Esophagus squamous epithelium (tissue), 5 donors: ENCODE results near the gene MDFI. TPM values are rescaled to one million over a fixed set of nuclear protein-coding genes. Genes with fewer than 3 reads are reported as not detected.

ENCODE experiments used
- DNase-seq: peaks from one replicate; lab custom pipeline; 2025; lab: John Stamatoyannopoulos, UW
- H3K27ac ChIP-seq, 4 donors: fragments of 200-600 bp; sonication (generic); one replicate each; pipeline ENCODE4 v1.5.1; 2016 to 2019; ENCODE audit warnings: mild to moderate bottlenecking in 1 of 4
- H3K27me3 ChIP-seq, 4 donors: fragments of 200-600 bp; sonication (generic); 1 replicate in 3 of 4; 2 replicates in 1 of 4; pipeline versions ENCODE4 v1.5.1 to v1.6.0; 2017 to 2021; ENCODE audit warnings: antibody characterized with exemption in 1 of 4
- H3K36me3 ChIP-seq, 3 donors: fragments of 200-600 bp; sonication (generic); one replicate each; pipeline ENCODE4 v1.5.1; 2016 to 2019
- H3K4me1 ChIP-seq, 3 donors: fragments of 200-600 bp; sonication (generic); one replicate each; pipeline ENCODE4 v1.5.1; 2017 to 2019
- H3K4me3 ChIP-seq, 4 donors: fragments of 200-600 bp; sonication (generic); 1 replicate in 3 of 4; 2 replicates in 1 of 4; pipeline ENCODE4 v1.5.1; 2016 to 2019; ENCODE audit warnings: mild to moderate bottlenecking in 2 of 4, moderate library complexity in 1 of 4
- H3K9me3 ChIP-seq, 3 donors: fragments of 200-600 bp; sonication (generic); one replicate each; pipeline ENCODE4 v1.5.1; 2016 to 2019
- POLR2A ChIP-seq, 4 donors: fragments of 450-650 bp; IDR thresholded peaks; one replicate each; pipeline ENCODE4 v1.6.1; 2017; ENCODE audit warnings: antibody characterized with exemption in 4 of 4, mild to moderate bottlenecking in 4 of 4, moderate library complexity in 3 of 4
- WGBS, 2 donors: methylation state at CpG; one replicate each; pipeline ENCODE4 v1.1.5; 2018; 5-methylcytosine and 5-hydroxymethylcytosine counted together
- intact Hi-C: fragments of 100-400 bp; cut with DNase I; formaldehyde crosslinking; loops from one replicate; pipeline ENCODE4 v1.15.0; 2022
- total RNA-seq, 4 donors: library from RNA; depleted of rRNA; stranded (reverse); fragments of >200 nt; gene quantifications; one replicate each; pipeline ENCODE4 v1.1.0, GENCODE V29; 2016
- TF ChIP-seq, protein P1 (sequence below), 6 experiments: fragments of 450-650 bp in 4 of 6; fragments of 200-600 bp in 2 of 6; sonication (generic) in 2 of 6; IDR thresholded peaks; one replicate each; pipeline ENCODE4 v1.5.1; 2016 to 2019; ENCODE audit warnings: antibody characterized with exemption in 6 of 6, mild to moderate bottlenecking in 4 of 6, moderate library complexity in 4 of 6
- donor health status: DM: yes; HTN: yes; CAD: no.

Gene MDFI
- total RNA-seq, 4 donors from 2014 or later = 50.5 to 105 (median 81.8) TPM

- Histone ChIP-seq H3K4me1 (peaks cover 12 to 47% (median 13%) of the 10 kb centered on the region in 3 donors), H3K9me3 (no peaks in the 10 kb centered on the region), H3K36me3 (peaks cover 19 to 69% (median 23%) of the 10 kb centered on the region in 3 donors), H3K27me3 (no peaks in the 10 kb centered on the region), H3K4me3 (no peak overlapping the region), H3K27ac (no peak overlapping the region)
- TF ChIP-seq, protein P1, sequence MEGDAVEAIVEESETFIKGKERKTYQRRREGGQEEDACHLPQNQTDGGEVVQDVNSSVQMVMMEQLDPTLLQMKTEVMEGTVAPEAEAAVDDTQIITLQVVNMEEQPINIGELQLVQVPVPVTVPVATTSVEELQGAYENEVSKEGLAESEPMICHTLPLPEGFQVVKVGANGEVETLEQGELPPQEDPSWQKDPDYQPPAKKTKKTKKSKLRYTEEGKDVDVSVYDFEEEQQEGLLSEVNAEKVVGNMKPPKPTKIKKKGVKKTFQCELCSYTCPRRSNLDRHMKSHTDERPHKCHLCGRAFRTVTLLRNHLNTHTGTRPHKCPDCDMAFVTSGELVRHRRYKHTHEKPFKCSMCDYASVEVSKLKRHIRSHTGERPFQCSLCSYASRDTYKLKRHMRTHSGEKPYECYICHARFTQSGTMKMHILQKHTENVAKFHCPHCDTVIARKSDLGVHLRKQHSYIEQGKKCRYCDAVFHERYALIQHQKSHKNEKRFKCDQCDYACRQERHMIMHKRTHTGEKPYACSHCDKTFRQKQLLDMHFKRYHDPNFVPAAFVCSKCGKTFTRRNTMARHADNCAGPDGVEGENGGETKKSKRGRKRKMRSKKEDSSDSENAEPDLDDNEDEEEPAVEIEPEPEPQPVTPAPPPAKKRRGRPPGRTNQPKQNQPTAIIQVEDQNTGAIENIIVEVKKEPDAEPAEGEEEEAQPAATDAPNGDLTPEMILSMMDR (IDR thresholded peaks at IDR 0.05) = no peak
- TF ChIP-seq POLR2A (IDR thresholded peaks at IDR 0.05) = no peak
- intact Hi-C loops = no loop called here
- 49 to 57% methylated on average over 6 to 8 of the region's 9 CpGs for WGBS, 2 donors
- no peak for DNase-seq
Measured at GRCh38 chr6:41689171-41690008, 51.1 kb downstream of the MDFI start.

DNA sequence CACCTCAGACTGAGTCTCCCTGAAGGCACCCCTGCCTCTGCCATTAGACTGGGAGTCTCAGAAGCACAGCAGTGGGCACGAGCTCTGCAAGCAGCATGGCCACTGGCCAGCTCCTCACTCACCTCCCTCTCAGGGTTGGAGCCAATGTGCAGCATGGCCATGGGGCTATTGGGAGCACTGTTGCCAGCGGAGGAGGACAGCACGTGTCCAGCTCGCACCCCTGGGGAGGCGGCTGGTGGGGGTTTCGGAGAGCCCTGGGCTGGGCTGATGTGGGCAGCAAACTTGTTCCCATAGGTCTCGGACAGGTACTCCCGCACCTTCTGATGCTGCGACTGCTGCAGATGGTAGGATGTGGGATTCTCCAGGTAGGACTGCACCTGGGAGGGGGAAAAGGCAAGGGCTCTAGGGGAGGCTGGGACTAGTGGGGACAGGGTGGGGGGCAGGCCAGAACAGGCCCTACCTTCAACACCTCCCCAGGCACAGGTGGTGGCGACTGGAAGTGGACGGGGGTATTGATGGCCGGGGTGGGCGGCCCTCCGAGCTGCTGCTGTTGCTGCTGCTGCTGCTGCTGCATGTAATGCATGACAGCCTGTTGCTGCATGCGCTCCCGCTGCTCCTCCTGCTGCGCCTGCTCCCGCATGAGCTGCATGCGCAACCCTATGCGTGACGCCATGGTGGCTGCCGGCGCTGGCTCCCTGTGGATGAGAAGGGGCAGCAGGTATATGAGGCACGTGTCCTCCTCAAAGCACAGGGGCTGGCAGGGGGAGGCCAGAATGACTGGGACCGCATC, 52.5 kb downstream of the MDFI start:
- Histone ChIP-seq H3K4me1 (peaks cover 17 to 60% (median 18%) of the 10 kb centered on the region in 3 donors), H3K4me3 (no peak overlapping the region), H3K27ac (no peak overlapping the region), H3K36me3 (peaks cover 13 to 56% (median 16%) of the 10 kb centered on the region in 3 donors), H3K27me3 (no peaks in the 10 kb centered on the region), H3K9me3 (no peaks in the 10 kb centered on the region)
- WGBS, 2 donors = 97% methylated on average over 6 of the region's 25 CpGs
- TF ChIP-seq, protein P1 (IDR thresholded peaks at IDR 0.05) = no peak
- TF ChIP-seq POLR2A (IDR thresholded peaks at IDR 0.05) = no peak
- no peak for DNase-seq
- intact Hi-C loops = no loop called here

- H3K27me3 ChIP-seq = no peaks in the 10 kb centered on the region
- intact Hi-C loops = no loop called here
- H3K4me1 ChIP-seq = peaks cover 17 to 62% (median 18%) of the 10 kb centered on the region in 3 donors
- WGBS, 2 donors = 74 to 85% methylated on average over 7 to 8 of the region's 8 CpGs
- peaks cover 10 to 48% (median 15%) of the 10 kb centered on the region in 3 donors for H3K36me3 ChIP-seq
- DNase-seq = no peak
- no peaks in the 10 kb centered on the region for H3K9me3 ChIP-seq
- H3K4me3 ChIP-seq = no peak overlapping the region
- no peak for TF ChIP-seq POLR2A (IDR thresholded peaks at IDR 0.05)
- TF ChIP-seq, protein P1 (IDR thresholded peaks at IDR 0.05) = no peak
- no peak overlapping the region for H3K27ac ChIP-seq
Measured at GRCh38 chr6:41691426-41692079, 53.3 kb downstream of the MDFI start.

DNA sequence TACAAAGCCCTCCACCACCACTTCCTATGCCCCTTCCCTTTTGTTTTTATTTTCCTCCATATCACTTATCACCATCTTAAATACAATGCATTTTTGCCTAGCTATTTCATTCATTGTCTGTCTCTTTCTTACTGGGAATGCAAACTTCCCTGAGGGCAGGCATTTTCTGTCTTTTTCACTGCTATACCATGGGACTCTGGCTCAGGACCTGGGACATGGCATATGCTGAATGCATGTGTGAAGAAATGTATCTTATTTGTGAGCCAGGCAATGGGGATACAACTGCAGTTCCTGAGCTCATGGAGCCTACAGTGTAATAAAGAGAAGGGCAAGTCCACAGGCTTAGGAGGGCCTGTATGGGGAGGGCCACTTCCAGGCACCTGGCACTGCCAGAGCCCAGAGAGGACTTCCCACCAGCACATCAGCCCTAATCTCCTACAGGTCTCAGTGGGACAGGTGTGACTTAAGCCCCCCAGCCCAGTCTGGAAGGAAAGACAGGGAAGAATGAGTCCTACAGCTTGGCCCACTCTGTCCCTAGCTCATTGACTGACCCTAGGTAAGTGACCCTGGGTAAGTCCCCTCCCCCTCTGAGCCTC, 53.9 kb downstream of the MDFI start:
- DNase-seq = no peak
- Histone ChIP-seq H3K4me1 (peaks cover 17 to 61% (median 18%) of the 10 kb centered on the region in 3 donors), H3K9me3 (no peaks in the 10 kb centered on the region), H3K4me3 (no peak overlapping the region), H3K27me3 (no peaks in the 10 kb centered on the region), H3K27ac (no peak overlapping the region), H3K36me3 (peaks cover 10 to 41% (median 15%) of the 10 kb centered on the region in 3 donors)
- no peak for TF ChIP-seq POLR2A (IDR thresholded peaks at IDR 0.05)
- TF ChIP-seq, protein P1 (IDR thresholded peaks at IDR 0.05) = no peak
- intact Hi-C loops = no loop called here
